Measurements from ENCODE around the gene PUS1.

DNA sequence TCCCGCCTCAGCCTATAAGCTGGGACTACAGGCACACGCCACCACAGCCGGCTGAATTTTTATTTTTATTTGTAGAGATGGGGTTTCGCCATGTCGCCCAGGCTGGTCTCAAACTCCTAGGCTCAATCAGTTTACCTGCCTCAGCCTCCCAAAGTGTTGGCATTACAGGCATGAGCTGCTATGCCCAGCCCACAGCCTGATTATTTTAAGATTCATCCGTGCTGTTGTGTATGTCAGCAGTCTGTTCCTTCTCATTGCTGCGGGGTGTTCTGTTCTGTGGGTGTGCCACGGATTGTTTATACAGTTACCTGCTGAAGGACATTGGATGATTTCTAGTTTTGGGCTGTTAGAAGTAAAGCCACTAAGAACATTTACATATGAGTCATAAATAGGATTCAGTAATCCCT is 11.1 kb downstream of the PUS1 start:
- TF ChIP-seq TEAD4 (IDR thresholded peaks at IDR 0.05): no peak
- TF ChIP-seq ZBTB7A (IDR thresholded peaks at IDR 0.05; ENCODE audit: low read depth): no peak
- TF ChIP-seq, protein P1, sequence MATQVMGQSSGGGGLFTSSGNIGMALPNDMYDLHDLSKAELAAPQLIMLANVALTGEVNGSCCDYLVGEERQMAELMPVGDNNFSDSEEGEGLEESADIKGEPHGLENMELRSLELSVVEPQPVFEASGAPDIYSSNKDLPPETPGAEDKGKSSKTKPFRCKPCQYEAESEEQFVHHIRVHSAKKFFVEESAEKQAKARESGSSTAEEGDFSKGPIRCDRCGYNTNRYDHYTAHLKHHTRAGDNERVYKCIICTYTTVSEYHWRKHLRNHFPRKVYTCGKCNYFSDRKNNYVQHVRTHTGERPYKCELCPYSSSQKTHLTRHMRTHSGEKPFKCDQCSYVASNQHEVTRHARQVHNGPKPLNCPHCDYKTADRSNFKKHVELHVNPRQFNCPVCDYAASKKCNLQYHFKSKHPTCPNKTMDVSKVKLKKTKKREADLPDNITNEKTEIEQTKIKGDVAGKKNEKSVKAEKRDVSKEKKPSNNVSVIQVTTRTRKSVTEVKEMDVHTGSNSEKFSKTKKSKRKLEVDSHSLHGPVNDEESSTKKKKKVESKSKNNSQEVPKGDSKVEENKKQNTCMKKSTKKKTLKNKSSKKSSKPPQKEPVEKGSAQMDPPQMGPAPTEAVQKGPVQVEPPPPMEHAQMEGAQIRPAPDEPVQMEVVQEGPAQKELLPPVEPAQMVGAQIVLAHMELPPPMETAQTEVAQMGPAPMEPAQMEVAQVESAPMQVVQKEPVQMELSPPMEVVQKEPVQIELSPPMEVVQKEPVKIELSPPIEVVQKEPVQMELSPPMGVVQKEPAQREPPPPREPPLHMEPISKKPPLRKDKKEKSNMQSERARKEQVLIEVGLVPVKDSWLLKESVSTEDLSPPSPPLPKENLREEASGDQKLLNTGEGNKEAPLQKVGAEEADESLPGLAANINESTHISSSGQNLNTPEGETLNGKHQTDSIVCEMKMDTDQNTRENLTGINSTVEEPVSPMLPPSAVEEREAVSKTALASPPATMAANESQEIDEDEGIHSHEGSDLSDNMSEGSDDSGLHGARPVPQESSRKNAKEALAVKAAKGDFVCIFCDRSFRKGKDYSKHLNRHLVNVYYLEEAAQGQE (IDR thresholded peaks at IDR 0.05; ENCODE audit: low read depth): no peak
- TF ChIP-seq, protein P2, sequence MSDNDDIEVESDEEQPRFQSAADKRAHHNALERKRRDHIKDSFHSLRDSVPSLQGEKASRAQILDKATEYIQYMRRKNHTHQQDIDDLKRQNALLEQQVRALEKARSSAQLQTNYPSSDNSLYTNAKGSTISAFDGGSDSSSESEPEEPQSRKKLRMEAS (IDR thresholded peaks at IDR 0.05): no peak
- TF ChIP-seq EP300 (IDR thresholded peaks at IDR 0.05; ENCODE audit: borderline replicate concordance): no peak
- no peak for TF ChIP-seq YY1 (IDR thresholded peaks at IDR 0.05; ENCODE audit: low read depth)
